GM12878 (cell line): ENCODE data around the gene USH2A.

Source experiments
- CTCF ChIP-seq, 3 experiments: IDR thresholded peaks in 2 of 3; conservative IDR thresholded peaks in 1 of 3; 2 replicates each; pipeline ENCODE4 v1.5.1; 2011; ENCODE audit warnings: low read depth in 3 of 3, low read length in 3 of 3, mild to moderate bottlenecking in 3 of 3, control low read depth in 2 of 3, moderate library complexity in 2 of 3, inconsistent platforms in 1 of 3, mixed read lengths in 1 of 3; ENCODE audit not compliant: control insufficient read depth in 2 of 3, insufficient read depth in 1 of 3; ENCODE audit errors: extremely low read depth in 1 of 3
- HDGF ChIP-seq: fragments of 450-650 bp; IDR thresholded peaks from 2 replicates; pipeline ENCODE4 v1.6.1; 2016; ENCODE audit warnings: antibody characterized with exemption
- MAX ChIP-seq: IDR thresholded peaks from 2 replicates; pipeline ENCODE4 v1.6.1; 2012; ENCODE audit warnings: low read depth, low read length, improper control_type of control experiment
- MTA2 ChIP-seq: fragments of 450-650 bp; IDR thresholded peaks from 2 replicates; pipeline ENCODE4 v1.6.1; 2016; ENCODE audit warnings: low read depth, mild to moderate bottlenecking, moderate library complexity
- POLR2A ChIP-seq: IDR thresholded peaks from 2 replicates; pipeline ENCODE4 v1.6.1; 2011; ENCODE audit warnings: low read depth, mild to moderate bottlenecking, low read length
- SUPT20H ChIP-seq: IDR thresholded peaks from 2 replicates; pipeline ENCODE4 v1.6.1; 2011; ENCODE audit warnings: low read depth, mild to moderate bottlenecking, low read length, moderate library complexity, borderline replicate concordance; ENCODE audit not compliant: control insufficient read depth
- ZNF274 ChIP-seq: IDR thresholded peaks from one replicate; pipeline ENCODE4 v1.8.0; 2011; ENCODE audit not compliant: insufficient read length, insufficient read depth

GRCh38 chr1:215776336-215776735 is 646.9 kb downstream of the USH2A start:
- TF ChIP-seq HDGF (no peak), SUPT20H (no peak), ZNF274 (no peak), MAX (no peak), POLR2A (no peak), CTCF (IDR thresholded peaks at IDR 0.05 in 2 of 3, conservative IDR thresholded peaks at IDR 0.05 in 1 of 3; ENCODE audit: control insufficient read depth in 2 of 3, extremely low read depth in 1 of 3, insufficient read depth in 1 of 3, low read depth in 3 of 3, low read length in 3 of 3) (no peak), MTA2 (no peak)
